GM21528 (cell line): Measurements from ENCODE around the gene RAB31.
"Not testable (repeated sequence)": the region's sequence is repeated elsewhere in the genome, so short reads cannot be mapped to it uniquely, and the experiment has no call there.

Source experiments
- ATAC-seq: cut with Tn5 transposase; IDR thresholded peaks from one replicate; pipeline ENCODE4 v1.9.1; 2021; ENCODE audit warnings: mild to moderate bottlenecking, moderate library complexity; ENCODE audit not compliant: unreplicated experiment, low FRiP score

The RAB31 gene

DNA sequence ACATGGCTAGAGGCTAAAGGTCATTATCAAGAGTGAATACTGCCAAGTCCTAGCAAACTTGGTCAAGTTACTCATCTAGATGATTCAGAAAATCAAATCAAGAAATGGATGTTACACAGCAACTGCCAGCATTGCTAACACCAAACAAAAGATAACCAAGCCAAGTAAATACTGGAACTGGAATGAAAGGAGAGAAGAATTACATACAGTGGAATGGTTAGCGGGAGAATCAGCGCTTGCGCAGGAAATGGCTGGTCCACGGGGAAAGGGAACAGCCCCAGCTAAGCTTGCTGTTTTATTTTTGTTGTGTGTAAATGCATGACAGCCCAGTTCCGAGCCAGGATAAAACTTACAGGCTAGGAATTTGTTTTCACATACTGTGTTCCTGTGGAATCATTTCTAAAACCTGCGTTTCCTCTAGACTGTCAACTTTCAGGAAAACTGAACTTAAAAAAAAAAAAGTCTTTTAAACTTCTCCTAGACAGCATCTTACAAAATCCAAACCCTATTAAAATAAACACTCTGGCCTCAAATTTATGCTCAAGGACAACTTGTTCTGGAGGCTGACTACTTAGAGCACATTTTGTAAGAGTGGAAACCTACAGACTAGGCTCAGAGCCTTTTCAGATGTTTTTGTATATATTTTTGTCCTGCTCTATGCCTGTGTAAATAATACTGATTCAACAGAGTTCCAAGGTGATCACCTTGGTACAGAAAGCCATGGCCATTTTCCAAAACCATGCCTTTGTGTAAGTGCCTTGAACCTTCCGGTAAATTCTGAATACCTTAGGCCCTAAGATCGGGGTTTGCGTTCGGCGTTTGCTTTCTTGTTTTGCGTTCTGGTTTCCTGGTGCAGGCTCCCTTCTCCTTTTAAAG lies 146.9 kb downstream of the RAB31 start:
- ATAC-seq = no peak

DNA sequence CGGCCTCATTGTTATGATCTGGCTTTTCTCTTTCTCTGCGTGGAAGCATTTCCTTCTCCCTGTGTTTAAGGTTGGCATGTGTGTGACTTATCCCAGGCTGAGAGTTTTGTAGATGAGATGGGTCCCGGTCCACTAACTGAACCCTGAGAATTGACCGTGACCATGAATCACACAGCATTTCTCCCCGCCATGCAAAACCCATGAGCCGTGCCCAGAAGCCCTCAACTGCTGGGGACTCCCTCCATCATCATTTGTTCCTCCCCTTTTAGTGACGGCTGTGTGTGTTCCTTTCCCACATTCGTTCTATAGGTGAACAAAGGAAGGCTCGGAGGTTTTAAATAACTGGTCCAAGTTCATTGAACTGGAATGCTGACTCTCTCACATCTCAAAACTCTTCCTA lies 147.6 kb downstream of the RAB31 start:
- no peak for ATAC-seq

DNA sequence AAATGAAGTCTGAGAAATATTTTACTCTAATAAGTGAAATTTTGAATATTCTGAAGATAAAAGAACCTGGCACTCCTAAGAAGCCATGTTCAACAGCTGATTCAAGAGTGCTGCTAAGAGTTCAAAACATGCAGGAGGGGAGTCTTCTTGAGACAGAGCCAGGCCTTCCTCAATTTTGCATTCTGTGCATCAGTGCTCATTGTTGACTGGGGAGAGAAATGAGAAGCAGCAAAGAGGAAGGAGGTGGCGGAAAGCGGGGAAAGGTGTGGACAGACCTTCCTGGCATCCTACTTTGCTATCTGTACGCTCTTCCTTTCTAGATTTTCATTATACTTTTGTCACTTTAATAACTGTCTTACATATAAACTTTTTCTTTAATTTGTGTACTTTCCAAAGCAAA lies 148.0 kb downstream of the RAB31 start:
- no peak for ATAC-seq

DNA sequence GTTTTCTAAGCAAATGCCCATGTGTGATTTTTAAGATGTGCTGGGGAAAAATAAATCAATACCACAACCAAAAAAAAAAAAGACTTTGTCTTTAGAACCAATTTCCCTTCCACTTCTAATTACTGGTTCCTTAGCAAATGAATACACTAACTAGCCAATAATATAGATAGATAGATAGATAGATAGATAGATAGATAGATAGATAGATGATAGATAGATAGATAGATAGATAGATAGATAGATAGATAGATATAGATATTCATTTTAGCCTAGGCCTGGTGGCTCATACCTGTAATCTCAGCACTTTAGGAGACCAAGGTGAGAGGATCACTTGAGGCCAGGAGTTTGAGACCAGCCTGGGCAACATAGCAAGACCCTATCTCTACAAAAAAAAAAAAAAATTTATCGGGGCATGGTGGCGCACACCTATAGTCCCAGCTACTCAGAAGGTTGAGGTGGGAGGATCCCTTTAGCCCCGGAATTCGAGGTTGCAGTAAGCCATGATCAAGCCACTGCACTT lies 149.4 kb downstream of the RAB31 start:
- ATAC-seq = not testable (repeated sequence)

DNA sequence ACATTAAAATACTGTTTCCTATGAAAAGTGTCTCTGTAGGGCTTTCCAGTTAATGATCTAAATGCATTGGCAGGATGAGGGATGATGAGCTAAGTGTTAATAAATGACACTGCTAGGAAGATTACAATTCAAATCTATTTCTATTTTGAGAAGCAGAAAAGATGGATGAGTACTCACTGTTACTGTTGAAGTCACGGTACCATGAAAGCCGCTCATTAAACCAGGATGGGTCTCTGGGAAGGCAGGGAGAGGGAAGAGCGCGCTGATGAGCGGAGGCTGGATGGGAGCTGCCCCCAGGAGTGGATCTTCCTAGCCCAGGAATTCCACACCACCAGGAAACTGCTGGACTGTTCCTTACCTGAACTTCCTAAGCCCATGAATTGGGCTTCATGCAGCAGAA lies 150.5 kb downstream of the RAB31 start:
- ATAC-seq = no peak

DNA sequence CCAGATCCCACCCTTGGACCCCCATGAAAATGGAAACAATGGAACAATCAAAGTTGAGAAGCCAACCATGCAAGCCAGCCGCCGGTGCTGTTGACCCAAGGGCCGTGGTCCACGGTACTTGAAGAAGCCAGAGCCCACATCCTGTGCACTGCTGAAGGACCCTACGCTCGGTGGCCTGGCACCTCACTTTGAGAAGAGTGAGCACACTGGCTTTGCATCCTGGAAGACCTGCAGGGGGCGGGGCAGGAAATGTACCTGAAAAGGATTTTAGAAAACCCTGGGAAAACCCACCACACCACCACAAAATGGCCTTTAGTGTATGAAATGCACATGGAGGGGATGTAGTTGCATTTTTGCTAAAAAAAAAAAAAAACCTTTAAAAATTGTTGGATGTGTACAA lies 151.1 kb downstream of the RAB31 start:
- ATAC-seq = no peak

DNA sequence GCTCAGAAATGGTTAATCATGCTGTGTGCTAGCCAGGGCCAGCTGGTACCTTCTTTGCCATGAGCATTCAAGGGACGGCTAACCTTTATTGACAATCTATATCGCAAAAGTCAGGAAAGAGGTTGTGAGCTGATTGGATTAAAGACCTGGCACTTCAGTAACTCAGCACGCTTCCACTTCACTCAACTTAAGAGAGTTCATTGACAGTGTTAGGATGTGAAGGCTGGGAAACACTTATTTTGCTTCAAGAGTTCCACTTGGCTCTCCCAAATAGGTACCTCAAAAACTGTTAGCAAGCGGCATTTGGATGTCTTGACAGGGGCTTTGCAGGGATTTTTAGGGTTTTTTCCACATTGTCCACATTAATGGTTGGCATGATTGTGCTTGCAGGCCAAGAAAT lies 152.6 kb downstream of the RAB31 start:
- ATAC-seq = no peak

DNA sequence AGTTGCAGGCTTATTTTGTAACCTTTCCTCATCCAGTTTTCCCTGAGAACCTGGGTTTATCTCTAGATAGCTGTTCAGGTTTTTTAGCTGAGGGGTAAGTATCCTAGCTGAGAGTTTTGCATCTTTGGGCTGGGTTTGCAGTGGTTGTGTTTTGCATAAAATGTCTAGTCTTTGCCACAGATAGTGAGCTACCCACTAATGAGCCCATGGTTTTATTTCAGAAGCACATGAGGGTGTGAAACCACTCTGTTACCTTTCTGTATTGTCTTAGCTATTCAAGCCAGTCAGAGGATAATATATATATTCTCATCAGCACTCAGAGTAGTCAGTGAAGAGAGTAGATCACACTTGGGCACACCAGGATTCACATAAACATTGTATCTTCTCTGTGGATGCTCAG lies 153.1 kb downstream of the RAB31 start:
- ATAC-seq = no peak

DNA sequence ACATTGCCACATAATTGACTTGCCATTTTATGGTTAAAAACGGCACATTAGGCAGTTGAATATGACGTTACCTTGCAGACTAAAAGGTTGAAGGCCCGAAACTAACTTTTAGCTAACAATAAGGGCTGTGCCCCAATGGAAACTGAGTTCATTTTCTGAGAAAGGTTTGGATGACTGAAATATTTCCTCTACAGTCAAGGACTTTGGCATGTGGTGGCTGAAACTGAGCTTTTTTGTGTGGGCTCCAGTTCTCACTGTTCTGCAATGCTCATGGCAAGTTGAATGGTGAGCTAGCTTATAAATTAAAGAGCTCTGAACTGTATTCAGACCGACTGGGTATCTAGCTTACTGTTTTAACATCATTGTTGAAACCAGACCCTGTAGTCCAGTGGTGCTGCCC lies 153.8 kb downstream of the RAB31 start:
- peak; percentile 79 for ATAC-seq

DNA sequence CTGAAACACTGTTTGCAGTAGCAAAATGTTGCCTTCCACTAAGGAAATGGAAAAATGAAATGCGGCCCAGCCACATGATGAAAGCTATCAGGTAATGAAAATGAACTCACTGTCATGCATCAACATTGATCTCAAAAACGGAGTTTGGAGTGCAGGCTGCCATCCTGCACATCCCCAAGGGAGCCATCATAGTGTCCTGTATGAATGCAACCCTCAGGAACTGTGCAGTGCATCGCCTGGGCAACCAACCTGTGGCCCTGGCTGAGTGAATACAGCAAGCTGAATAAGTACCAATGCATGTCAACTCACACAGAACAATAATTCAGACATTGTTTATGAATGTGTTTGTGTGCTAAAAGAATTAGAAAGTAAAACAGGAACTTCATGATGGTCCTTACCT lies 154.6 kb downstream of the RAB31 start:
- ATAC-seq = no peak

DNA sequence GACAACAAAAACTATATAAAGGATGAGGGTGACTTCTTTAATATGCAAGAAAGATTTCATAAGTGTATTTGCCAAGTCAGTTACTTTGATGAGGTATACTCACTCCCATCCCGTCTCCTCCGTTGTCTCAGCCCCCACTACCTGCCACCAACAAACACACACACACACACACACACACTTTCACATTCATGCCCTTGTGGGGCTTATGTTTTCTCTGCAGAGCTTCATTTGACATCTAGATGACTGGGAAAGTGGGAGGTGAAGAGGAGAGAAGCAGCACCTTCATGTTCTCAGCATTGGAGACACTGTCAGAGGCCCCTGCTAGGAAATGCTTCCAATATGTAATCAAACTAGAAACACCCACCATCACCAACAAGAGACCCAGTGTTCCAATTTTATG lies 155.2 kb downstream of the RAB31 start:
- ATAC-seq = no peak

DNA sequence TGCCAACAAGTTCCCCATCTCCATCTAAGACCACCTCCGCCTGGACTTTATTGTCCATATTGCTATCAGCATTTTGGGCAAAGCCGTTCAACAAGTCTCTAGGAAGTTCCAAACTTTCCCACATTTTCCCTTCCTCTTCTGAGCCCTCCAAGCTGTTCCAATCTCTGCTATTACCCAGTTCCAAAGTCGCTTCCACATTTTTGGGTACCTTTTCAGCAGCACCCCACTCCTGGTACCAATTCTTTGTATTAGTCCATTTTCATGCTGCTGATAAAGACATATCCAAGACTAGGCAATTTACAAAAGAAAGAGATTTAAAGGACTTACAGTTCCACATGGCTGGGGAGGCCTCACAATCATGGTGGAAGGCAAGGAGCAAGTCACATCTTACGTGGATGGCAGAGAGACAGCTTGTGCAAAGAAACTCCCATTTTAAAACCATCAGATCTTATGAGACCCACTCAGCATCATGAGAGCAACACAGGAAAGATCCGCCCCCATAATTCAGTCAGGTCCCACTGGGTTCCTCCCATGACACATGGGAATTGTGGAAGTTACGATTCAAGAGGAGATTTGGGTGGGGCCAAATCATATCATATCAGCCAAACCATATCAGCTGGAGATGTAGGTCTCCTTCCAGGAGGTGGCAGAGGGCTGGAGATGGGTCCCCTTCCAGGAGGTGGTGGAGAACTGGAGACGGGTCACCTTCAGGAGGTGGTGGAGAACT lies 157.8 kb downstream of the RAB31 start:
- ATAC-seq = no peak

DNA sequence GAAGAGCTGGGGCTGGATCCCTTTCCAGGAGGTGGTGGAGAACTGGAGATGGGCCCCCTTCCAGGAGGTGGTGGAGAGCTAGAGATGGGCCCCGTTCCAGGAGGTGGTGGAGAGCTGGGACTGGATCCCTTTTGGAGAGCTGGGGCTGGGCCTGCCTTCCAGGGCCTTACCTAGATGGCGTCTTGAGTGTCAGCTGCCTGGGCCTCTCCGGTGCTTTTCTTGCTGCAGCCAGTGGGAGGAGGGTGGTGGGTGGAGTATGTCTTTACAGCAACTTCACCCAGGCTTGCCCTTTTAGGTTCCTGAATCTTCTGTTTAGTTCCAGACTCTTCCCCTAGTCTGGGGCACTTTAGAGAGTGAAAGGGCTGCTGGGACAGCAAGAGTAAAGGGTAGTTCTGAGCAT lies 158.5 kb downstream of the RAB31 start:
- ATAC-seq = no peak

DNA sequence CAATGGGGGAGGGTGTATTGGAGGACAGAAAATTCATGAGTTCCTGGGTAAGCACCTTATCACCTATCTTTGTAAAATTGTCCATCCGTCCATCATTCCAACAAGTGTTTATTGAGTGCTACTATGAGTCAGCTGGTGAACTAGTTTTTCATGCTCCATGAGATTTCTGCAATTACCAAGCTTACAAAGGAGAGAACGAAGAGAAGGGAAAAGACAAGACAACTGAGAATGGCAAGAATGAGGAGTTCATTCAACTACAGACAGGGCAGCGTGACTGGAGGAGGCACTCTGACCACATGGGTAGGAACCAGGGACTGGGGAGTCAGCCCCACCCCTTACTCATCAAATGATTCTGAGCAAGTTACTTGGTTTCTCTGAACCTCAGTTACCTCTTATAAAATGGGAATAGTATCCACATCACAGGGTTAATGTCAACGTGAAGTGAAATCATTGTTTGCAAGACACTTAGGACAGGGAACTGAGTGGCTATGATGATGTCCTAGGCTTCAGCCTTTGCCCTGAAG lies 159.0 kb downstream of the RAB31 start:
- ATAC-seq = no peak

DNA sequence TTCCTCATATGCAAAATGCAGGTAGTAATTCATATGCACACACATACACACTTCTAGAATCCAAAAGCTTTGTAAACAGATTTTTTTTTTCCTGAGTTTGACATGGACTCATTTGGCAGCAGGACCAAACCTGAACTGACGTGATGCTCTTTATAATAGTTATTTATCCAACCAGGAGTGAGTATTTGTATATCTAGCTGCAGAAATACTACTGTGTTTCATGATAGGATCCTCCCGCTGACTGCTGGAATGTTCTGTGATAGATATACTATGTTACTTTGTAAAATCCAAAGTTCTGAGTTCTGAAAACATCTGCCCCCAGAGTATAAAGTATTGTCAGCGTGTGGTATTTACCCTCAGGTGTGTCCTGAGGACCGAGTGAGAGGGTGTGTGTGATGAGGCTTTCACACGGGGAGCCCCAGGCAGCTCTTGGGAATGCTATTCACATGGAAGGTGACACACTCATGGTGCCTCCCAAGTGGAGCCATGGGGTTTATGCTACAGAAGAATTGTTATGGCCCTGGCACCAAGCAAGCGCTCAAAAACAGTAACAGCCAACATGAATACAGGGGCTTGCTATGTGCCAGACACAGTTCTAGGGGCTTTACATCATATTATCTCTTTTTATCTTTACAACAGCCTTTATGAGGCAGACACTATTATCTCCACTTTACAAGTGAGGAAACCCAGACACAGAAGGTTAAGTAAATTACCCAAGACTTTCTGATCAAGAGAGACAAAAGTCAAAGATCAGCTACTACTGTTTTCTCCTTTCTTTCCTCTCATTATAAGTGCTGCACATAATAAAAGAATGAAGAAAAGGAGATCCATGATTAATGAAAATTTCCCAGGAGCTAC lies 161.0 kb downstream of the RAB31 start:
- ATAC-seq = no peak

DNA sequence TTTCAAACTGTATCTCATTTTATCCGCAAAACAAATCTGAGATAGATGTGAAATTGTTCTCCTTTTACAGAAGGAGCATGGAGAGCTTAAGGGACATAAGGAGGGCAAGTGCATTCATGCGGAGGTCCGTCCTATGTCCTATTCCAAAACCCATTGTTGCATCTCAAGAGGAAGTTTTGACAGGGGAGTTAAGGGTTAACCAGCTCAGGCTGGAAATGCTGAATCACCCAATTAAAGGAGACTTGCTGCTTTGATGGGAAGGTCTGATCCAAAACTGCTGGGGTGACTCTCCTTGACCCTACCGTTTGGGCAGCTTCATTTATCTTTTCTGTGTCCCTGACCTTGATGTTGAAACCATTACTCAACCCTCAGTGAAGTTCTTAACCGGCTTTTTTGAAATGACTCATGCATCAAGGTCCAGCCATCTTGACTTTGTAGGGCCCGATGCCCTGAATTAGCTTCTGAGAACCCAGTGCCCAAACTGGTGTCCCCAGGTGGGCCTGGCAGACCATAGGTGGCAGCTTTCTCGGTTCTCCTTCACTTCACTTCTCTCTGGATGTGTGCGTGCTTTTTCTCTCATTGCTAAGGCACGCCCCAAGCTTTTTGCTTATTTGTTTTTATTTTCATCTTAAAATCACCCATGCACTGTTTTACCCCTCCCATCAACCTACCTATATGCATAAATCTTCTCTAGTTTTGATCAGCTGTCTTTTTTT lies 161.8 kb downstream of the RAB31 start:
- peak; percentile 61 for ATAC-seq

DNA sequence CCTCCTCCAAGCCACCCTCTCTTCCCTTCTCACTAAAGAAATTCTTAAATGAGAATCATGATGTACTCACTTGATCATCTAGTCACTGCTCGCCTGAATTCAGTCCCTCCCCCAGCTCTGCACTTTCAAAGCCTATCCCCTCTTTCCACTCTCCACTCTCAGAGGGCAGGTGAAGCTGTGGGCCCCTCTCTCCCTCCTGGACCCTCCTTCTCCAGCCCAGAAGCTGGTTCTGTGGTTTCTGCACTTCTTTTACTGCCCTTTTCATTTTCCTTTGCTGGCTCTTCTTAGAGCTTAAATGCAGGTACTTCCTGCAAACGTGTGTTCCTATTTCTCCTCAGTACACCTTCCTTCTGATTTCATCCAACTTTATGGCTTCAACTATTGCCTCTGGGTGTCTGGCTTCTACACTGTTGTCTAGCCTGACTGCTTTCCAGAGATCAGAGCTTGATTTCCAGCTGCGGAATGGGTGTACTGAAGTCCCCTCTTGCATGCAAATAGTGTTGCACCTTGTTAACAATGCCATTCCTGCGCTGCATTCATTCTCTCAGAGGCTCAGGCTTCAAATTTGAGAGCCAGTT lies 162.4 kb downstream of the RAB31 start:
- ATAC-seq = peak; percentile 23

DNA sequence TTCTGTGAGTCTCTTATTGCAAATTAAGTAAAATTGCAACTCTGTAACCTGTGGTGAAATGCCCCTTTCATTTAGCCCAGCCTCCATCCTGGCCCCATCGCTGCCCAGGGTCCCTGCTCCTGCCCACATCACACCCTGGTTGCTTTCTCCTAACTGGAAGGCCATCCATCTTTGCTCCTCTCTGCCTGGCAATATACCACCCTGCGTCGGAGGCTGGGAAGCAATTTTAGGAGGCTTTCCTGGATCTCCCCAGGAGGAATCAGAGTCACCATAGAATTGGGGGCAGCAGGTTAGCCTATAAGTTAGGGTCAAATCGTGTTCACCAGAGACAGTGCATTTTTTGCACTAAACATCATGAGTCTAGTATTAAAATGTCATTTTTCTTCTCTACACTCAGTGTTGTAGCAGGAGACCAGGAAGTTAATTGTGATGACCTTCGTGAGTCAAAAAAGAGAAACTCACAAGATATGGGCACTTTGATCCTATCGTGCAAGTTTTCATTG lies 163.2 kb downstream of the RAB31 start:
- no peak for ATAC-seq

DNA sequence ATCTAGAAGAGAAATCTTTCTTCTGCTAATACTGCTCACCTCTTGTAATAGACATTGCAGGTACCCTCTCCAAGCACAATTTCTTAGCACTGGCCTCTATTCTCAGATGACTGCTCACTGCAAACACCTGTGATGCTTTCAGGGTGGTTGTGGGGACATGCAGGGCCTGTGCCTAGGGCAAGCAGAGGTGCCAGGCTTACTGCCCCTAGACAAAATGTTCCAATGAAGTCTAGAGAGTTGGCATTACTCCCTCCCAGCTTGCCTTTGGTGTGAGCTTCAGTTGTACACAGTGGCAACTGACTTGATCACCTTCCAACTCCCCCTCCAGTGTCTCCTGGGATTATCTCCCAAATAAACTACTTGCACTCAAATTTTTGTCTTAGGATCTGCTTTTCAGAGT lies 164.7 kb downstream of the RAB31 start:
- ATAC-seq = no peak
